IMR-90 (cell line): ENCODE results near the gene EID3. TPM values are rescaled to one million over a fixed set of nuclear protein-coding genes. Genes with fewer than 3 reads are reported as not detected.
A peak's percentile ranks its signal among the peaks of the same experiment; 100 is the strongest.

ENCODE experiments used
- ATAC-seq: fragments of 200-7000 bp; cut with Tn5 transposase; 2 replicates; pipeline ENCODE4 v1.9.1; 2020; ENCODE audit warnings: low read depth, mild to moderate bottlenecking, moderate library complexity
- BruUV-seq: library from RNA; stranded (reverse); fragments of 400-500 nt; replicated peaks from 2 replicates; lab custom pipeline; 2021; lab: Mats Ljungman, UMichigan
- CTCF ChIA-PET: fragments of 300-600 bp; formaldehyde crosslinking; extraction: SDS; loops from one replicate; lab custom pipeline; 2021; ENCODE audit warnings: antibody characterized with exemption; lab: Yijun Ruan, JAX
- POLR2A ChIA-PET: fragments of 300-600 bp; sonication (Branson Sonifier 250); formaldehyde crosslinking; loops from one replicate; lab custom pipeline; 2022; ENCODE audit warnings: antibody characterized with exemption; ENCODE audit not compliant: unreplicated experiment; lab: Charles Lee
- DNase-seq: peaks from one replicate; pipeline ENCODE4 v3.0.0; 2013
- H2AFZ ChIP-seq: replicated peaks from 2 replicates; pipeline ENCODE3; 2013; ENCODE audit warnings: low read length, mild to moderate bottlenecking; ENCODE audit not compliant: poor library complexity
- H2AK5ac ChIP-seq: 2 replicates; pipeline ENCODE4 v1.6.1; 2013; ENCODE audit warnings: low read depth, low read length, inconsistent platforms
- H2AK9ac ChIP-seq: replicated peaks from 2 replicates; pipeline ENCODE3; 2013; ENCODE audit warnings: mild to moderate bottlenecking, low read depth, low read length, moderate library complexity; ENCODE audit not compliant: poor library complexity
- H2BK120ac ChIP-seq: 2 replicates; pipeline ENCODE4 v1.6.1; 2013; ENCODE audit warnings: low read depth, low read length, inconsistent platforms
- H2BK15ac ChIP-seq: 3 replicates; pipeline ENCODE4 v1.6.1; 2013; ENCODE audit warnings: low read depth, low read length, inconsistent platforms
- H2BK20ac ChIP-seq: 2 replicates; pipeline ENCODE4 v1.6.1; 2013; ENCODE audit warnings: low read depth, mild to moderate bottlenecking, inconsistent platforms, low read length, moderate library complexity
- H2BK5ac ChIP-seq: 2 replicates; pipeline ENCODE4 v1.6.1; 2013; ENCODE audit warnings: mild to moderate bottlenecking, low read depth, low read length, inconsistent platforms; ENCODE audit not compliant: poor library complexity, severe bottlenecking
- H3K14ac ChIP-seq: replicated peaks from 2 replicates; pipeline ENCODE4 v1.6.1; 2013; ENCODE audit warnings: low read depth, low read length, inconsistent platforms
- H3K18ac ChIP-seq: 2 replicates; pipeline ENCODE4 v1.6.1; 2013; ENCODE audit warnings: low read depth, low read length, control low read depth
- H3K23ac ChIP-seq: 2 replicates; pipeline ENCODE4 v1.6.1; 2013; ENCODE audit warnings: low read depth, low read length, inconsistent platforms
- H3K27ac ChIP-seq: 2 replicates; pipeline ENCODE4 v1.5.1; 2013; ENCODE audit warnings: mild to moderate bottlenecking, control low read depth, low read length; ENCODE audit not compliant: insufficient read depth
- H3K27me3 ChIP-seq: 2 replicates; pipeline ENCODE4 v1.6.1; 2013; ENCODE audit warnings: low read length; ENCODE audit not compliant: control insufficient read depth, insufficient read depth
- H3K36me3 ChIP-seq: 2 replicates; pipeline ENCODE4 v1.6.1; 2013; ENCODE audit warnings: low read length, mixed read lengths; ENCODE audit not compliant: control insufficient read depth, insufficient read depth
- H3K4ac ChIP-seq: 2 replicates; pipeline ENCODE4 v1.6.1; 2013; ENCODE audit warnings: low read depth, low read length, inconsistent platforms
- H3K4me1 ChIP-seq: 2 replicates; pipeline ENCODE4 v1.6.1; 2013; ENCODE audit warnings: low read length, mixed read lengths; ENCODE audit not compliant: control insufficient read depth, insufficient read depth
- H3K4me2 ChIP-seq: 2 replicates; pipeline ENCODE4 v1.6.1; 2013; ENCODE audit warnings: low read depth, mild to moderate bottlenecking, control low read depth, low read length, moderate library complexity
- H3K4me3 ChIP-seq: 2 replicates; pipeline ENCODE4 v1.5.1; 2013; ENCODE audit warnings: low read depth, mild to moderate bottlenecking, control low read depth, low read length, moderate library complexity; ENCODE audit not compliant: insufficient read depth
- H3K56ac ChIP-seq: 2 replicates; pipeline ENCODE4 v1.6.1; 2013; ENCODE audit warnings: low read length, inconsistent platforms; ENCODE audit not compliant: insufficient read depth; ENCODE audit errors: extremely low read depth
- H3K79me1 ChIP-seq, 2 experiments: 2 replicates each; pipeline ENCODE4 v1.6.1; 2013; ENCODE audit warnings: low read length in 2 of 2, inconsistent platforms in 1 of 2, low read depth in 1 of 2
- H3K9ac ChIP-seq: 2 replicates; pipeline ENCODE4 v1.6.1; 2013; ENCODE audit warnings: low read depth, low read length, control low read depth
- H3K9me1 ChIP-seq: 2 replicates; pipeline ENCODE4 v1.6.1; 2013; ENCODE audit warnings: low read length, inconsistent platforms; ENCODE audit not compliant: insufficient read depth
- H3K9me3 ChIP-seq: 2 replicates; pipeline ENCODE4 v1.6.1; 2013; ENCODE audit warnings: low read length; ENCODE audit not compliant: control insufficient read depth, insufficient read depth
- H4K20me1 ChIP-seq: 2 replicates; pipeline ENCODE4 v1.6.1; 2013; ENCODE audit warnings: low read length, inconsistent platforms; ENCODE audit not compliant: insufficient read depth
- H4K5ac ChIP-seq: 2 replicates; pipeline ENCODE4 v1.6.1; 2013; ENCODE audit warnings: mild to moderate bottlenecking, low read depth, low read length, control low read depth
- H4K8ac ChIP-seq, 2 experiments: 2 replicates each; pipeline ENCODE4 v1.6.1; 2013; ENCODE audit warnings: low read depth in 2 of 2, low read length in 2 of 2, control low read depth in 1 of 2, inconsistent platforms in 1 of 2
- H4K91ac ChIP-seq: 2 replicates; pipeline ENCODE4 v1.6.1; 2013; ENCODE audit warnings: low read depth, low read length, inconsistent platforms; ENCODE audit not compliant: insufficient read depth
- BHLHE40 ChIP-seq: fragments of 150-350 bp; IDR thresholded peaks from 2 replicates; pipeline ENCODE4 v1.6.1; 2016; ENCODE audit warnings: mild to moderate bottlenecking, low read depth, low read length
- CEBPB ChIP-seq: IDR thresholded peaks from 2 replicates; pipeline ENCODE4 v1.6.1; 2012; ENCODE audit warnings: low read depth, low read length, improper control_type of control experiment
- CHD1 ChIP-seq: IDR thresholded peaks from 2 replicates; pipeline ENCODE4 v1.6.1; 2012; ENCODE audit warnings: low read depth, low read length, improper control_type of control experiment
- CTCF ChIP-seq: conservative IDR thresholded peaks from 2 replicates; pipeline ENCODE4 v1.5.1; 2012; ENCODE audit warnings: mild to moderate bottlenecking, low read depth, low read length, improper control_type of control experiment
- ELK1 ChIP-seq: fragments of 150-350 bp; IDR thresholded peaks from 2 replicates; pipeline ENCODE4 v1.6.1; 2016; ENCODE audit warnings: low read depth, mild to moderate bottlenecking, low read length, moderate library complexity, borderline replicate concordance
- FOS ChIP-seq: fragments of 150-350 bp; IDR thresholded peaks from 2 replicates; pipeline ENCODE4 v1.6.1; 2016; ENCODE audit warnings: low read depth, low read length
- MAFK ChIP-seq: IDR thresholded peaks from 2 replicates; pipeline ENCODE4 v1.6.1; 2012; ENCODE audit warnings: low read depth, low read length, improper control_type of control experiment
- MAZ ChIP-seq: IDR thresholded peaks from 2 replicates; pipeline ENCODE4 v1.6.1; 2012; ENCODE audit warnings: low read depth, mild to moderate bottlenecking, low read length, improper control_type of control experiment, moderate library complexity, borderline replicate concordance
- NFE2L2 ChIP-seq: fragments of 150-350 bp; IDR thresholded peaks from 2 replicates; pipeline ENCODE4 v1.6.1; 2016; ENCODE audit warnings: low read depth, mild to moderate bottlenecking, low read length
- POLR2A ChIP-seq: IDR thresholded peaks from 2 replicates; pipeline ENCODE4 v1.6.1; 2012; ENCODE audit warnings: mild to moderate bottlenecking, low read depth, low read length
- RAD21 ChIP-seq: IDR thresholded peaks from 2 replicates; pipeline ENCODE4 v1.6.1; 2012; ENCODE audit warnings: low read length, improper control_type of control experiment
- RCOR1 ChIP-seq: IDR thresholded peaks from 2 replicates; pipeline ENCODE4 v1.6.1; 2012; ENCODE audit warnings: mild to moderate bottlenecking, low read length, improper control_type of control experiment; ENCODE audit not compliant: insufficient replicate concordance
- RFX5 ChIP-seq: IDR thresholded peaks from 2 replicates; pipeline ENCODE4 v1.8.0; 2012; ENCODE audit warnings: low read depth, mild to moderate bottlenecking, low read length, moderate library complexity
- USF2 ChIP-seq: fragments of 150-350 bp; IDR thresholded peaks from 2 replicates; pipeline ENCODE4 v1.6.1; 2017; ENCODE audit warnings: mild to moderate bottlenecking, antibody characterized with exemption, low read length, low read depth
- WGBS, 2 experiments: methylation state at CpG; one replicate each; pipeline versions ENCODE4 v1.1.5 to v1.1.7; 2013; ENCODE audit warnings: missing lambda C conversion rate in 2 of 2; ENCODE audit not compliant: insufficient read length in 1 of 2; ENCODE audit errors: extremely low coverage in 2 of 2; 5-methylcytosine and 5-hydroxymethylcytosine counted together
- dilution Hi-C: fragments of 300-500 bp; cut with HindIII; formaldehyde crosslinking; loops from one replicate; pipeline ENCODE4 v1.14.3; 2018; ENCODE audit warnings: low sequenced_read_pairs; ENCODE audit not compliant: unreplicated experiment
- in situ Hi-C: fragments of 300-500 bp; cut with MboI; formaldehyde crosslinking; loops from 3 replicates; pipeline ENCODE4 v1.14.3; 2019; ENCODE audit warnings: low sequenced_read_pairs, inconsistent platforms, mixed read lengths
- intact Hi-C: fragments of 100-400 bp; cut with micrococcal nuclease; formaldehyde crosslinking; loops from 2 replicates; pipeline ENCODE4 v1.10.0; 2022
- polyA plus RNA-seq, 3 experiments: library from polyadenylated mRNA; depleted of rRNA; stranded (reverse); fragments of >200 nt; gene quantifications; 2 replicates each; pipeline ENCODE4 v1.2.3, GENCODE V29; 2012; ENCODE audit warnings: low replicate concordance in 1 of 3
- total RNA-seq: library from RNA; depleted of rRNA; stranded (reverse); fragments of >200 nt; gene quantifications from 2 replicates; pipeline ENCODE4 v1.2.3, GENCODE V29; 2012

EID3 gene
- total and polyA plus RNA-seq, 2 of the 4 experiments (the other 2 are of a cell fraction), result 2.2 to 4.1 TPM

- no peak for TF ChIP-seq NFE2L2
- no peak for TF ChIP-seq USF2
- TF ChIP-seq MAZ, result no peak
- no peak for TF ChIP-seq MAFK
- no peak for TF ChIP-seq CTCF
- no peak for TF ChIP-seq ELK1
- TF ChIP-seq FOS, result no peak
- TF ChIP-seq RAD21, result no peak
- TF ChIP-seq RFX5, result no peak
- TF ChIP-seq RCOR1, result no peak
- no peak for TF ChIP-seq CEBPB
- no peak for TF ChIP-seq POLR2A
- TF ChIP-seq CHD1, result no peak
- TF ChIP-seq BHLHE40, result no peak
- Histone ChIP-seq H3K27me3 (no peaks in the 10 kb centered on the region), H3K4me2 (no peak overlapping the region), H2AK5ac (no peak overlapping the region), H3K4me1 (peaks cover 7% of the 10 kb centered on the region; the same call in 1 of the 2 replicates), H3K9ac (no peak overlapping the region), H2BK20ac (no peak overlapping the region), H3K18ac (no peak overlapping the region), H2BK120ac (no peak overlapping the region), H3K23ac (no peak overlapping the region; the same call in 1 of the 2 replicates), H3K9me1 (peaks cover 11% of the 10 kb centered on the region), H3K27ac (peak overlapping the region; percentile 2; the same call in 1 of the 2 replicates), H3K79me1 (peaks cover 45 to 70% of the 10 kb centered on the region in 2 experiments), H2BK5ac (peak overlapping the region; percentile 51), H2AFZ (no peak overlapping the region), H3K36me3 (peaks cover 65% of the 10 kb centered on the region), H2BK15ac (no peak overlapping the region), H2AK9ac (peak overlapping the region; percentile 33), H4K91ac (no peak overlapping the region), H4K8ac (no peak overlapping the region), H3K14ac (no peak overlapping the region), H3K4ac (no peak overlapping the region), H3K4me3 (no peak overlapping the region), H3K9me3 (no peaks in the 10 kb centered on the region), H3K56ac (no peak overlapping the region), H4K20me1 (peaks cover 83% of the 10 kb centered on the region), H4K5ac (no peak overlapping the region)
- ATAC-seq (no peak), DNase-seq (no peak)
- ChIA-PET CTCF (no interaction called here), POLR2A (no interaction called here)
- in situ Hi-C loops (no loop called here), dilution Hi-C loops (no loop called here), intact Hi-C loops (no loop called here)
- WGBS, 2 experiments, result no CpG with 5 or more reads among the region's 6 CpGs
- no TSS peak for BruUV-seq
Measured at GRCh38 chr12:104340925-104341611, 37.5 kb downstream of the EID3 start.
